Naive thymus-derived CD8-positive, alpha-beta T cell (primary cell): ENCODE results near the gene TMEM184B. TPM values are rescaled to one million over a fixed set of nuclear protein-coding genes. Genes with fewer than 3 reads are reported as not detected.
A peak's percentile ranks its signal among the peaks of the same experiment; 100 is the strongest.

Experiments used
- ATAC-seq, 2 donors: fragments of 150-1000 bp; cut with Tn5 transposase in 1 of 2; sonication (Bioruptor Pico), chemical (Tn5 transposase) in 1 of 2; 1 replicate in 1 of 2; 2 replicates in 1 of 2; pipeline ENCODE4 v1.10.0; 2021; ENCODE audit warnings: mild to moderate bottlenecking in 2 of 2, moderate library complexity in 2 of 2
- POLR2A ChIA-PET: fragments of 350-600 bp; sonication (Branson Sonifier 250); formaldehyde crosslinking; loops from one replicate; lab custom pipeline; 2021; ENCODE audit warnings: antibody characterized with exemption; lab: Charles Lee
- DNase-seq, 10 donors: peaks; one replicate each; pipeline versions ENCODE4 v3.0.0 to v3.0.0-alpha.2; 2020 to 2022
- H3K27ac Mint-ChIP-seq, 10 donors: one replicate each; pipeline ENCODE4 v1.8.0; 2020 to 2022; ENCODE audit warnings: mild to moderate bottlenecking in 10 of 10, mixed read lengths in 10 of 10, moderate library complexity in 4 of 10, inconsistent platforms in 1 of 10
- H3K27me3 Mint-ChIP-seq, 5 donors: one replicate each; pipeline ENCODE4 v1.8.0; 2021 to 2022; ENCODE audit warnings: mixed read lengths in 5 of 5
- H3K36me3 Mint-ChIP-seq, 3 donors: one replicate each; pipeline ENCODE4 v1.8.0; 2020 to 2022; ENCODE audit warnings: mixed read lengths in 3 of 3, mild to moderate bottlenecking in 2 of 3, inconsistent platforms in 1 of 3
- H3K4me1 Mint-ChIP-seq, 4 donors: one replicate each; pipeline ENCODE4 v1.8.0; 2021 to 2022; ENCODE audit warnings: mixed read lengths in 4 of 4
- H3K4me3 Mint-ChIP-seq, 10 donors: one replicate each; pipeline ENCODE4 v1.8.0; 2020 to 2022; ENCODE audit warnings: mild to moderate bottlenecking in 10 of 10, mixed read lengths in 10 of 10, moderate library complexity in 6 of 10, inconsistent platforms in 1 of 10
- H3K9me3 Mint-ChIP-seq, 9 donors: one replicate each; pipeline ENCODE4 v1.8.0; 2020 to 2022; ENCODE audit warnings: mixed read lengths in 9 of 9, mild to moderate bottlenecking in 3 of 9, inconsistent platforms in 1 of 9, moderate library complexity in 1 of 9
- polyA plus RNA-seq, 3 donors: library from polyadenylated mRNA; unstranded; fragments of 300-500 nt; fragmentation: Illumina TruSeq; gene quantifications; one replicate each; pipeline ENCODE4 v1.2.3, GENCODE V29; 2021
- total RNA-seq, 8 experiments: library from RNA in 2 of 8; stranded (reverse) in 2 of 8; gene quantifications; one replicate each; pipeline ENCODE4 v1.2.3 and lab custom pipeline; 2021 to 2026

TMEM184B gene
- total and polyA plus RNA-seq, 5 experiments from 2014 or later: 5.1 to 26.8 (median 13.0) TPM

DNA sequence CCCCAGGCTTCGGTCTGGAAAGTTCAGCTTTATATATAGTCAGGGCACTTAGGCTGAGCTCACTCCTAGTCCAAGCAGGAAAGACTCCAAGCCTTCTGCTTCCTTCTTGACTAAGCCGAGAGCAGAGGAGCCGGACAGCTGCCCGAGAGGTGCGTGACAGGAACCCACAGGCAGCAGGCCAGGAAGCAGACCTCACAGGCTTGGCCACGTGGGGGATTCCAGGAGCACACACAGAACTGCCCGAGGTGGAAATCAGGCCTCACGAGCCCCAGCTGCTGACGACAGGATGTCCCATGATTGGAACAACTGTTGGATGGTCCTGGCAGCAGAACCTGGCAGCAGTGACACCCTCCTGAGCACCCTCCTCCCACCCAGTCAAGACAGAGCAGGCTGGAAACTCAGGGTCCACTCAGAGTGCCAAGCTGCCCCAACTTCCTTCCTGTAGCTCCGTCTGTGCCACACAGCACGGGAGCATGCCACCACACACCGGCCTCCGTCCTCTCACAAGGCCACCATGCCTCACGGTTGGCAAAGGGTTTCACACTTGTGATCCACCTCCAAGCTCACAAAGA, 96.6 kb downstream of the TMEM184B start:
- H3K27ac Mint-ChIP-seq: peak overlapping the region in 9 of 10 donors; percentile 49 to 86 (median 75)
- DNase-seq: peak in 6 of 10 donors; percentile 15 to 38 (median 24)
- ATAC-seq: peak; percentile 45 to 57
- POLR2A ChIA-PET: interaction anchor here (0.7 to 1.3 kb wide), 4 partner anchors 12 to 39 kb away, joined by 3 to 5 read pairs (median 4); partner anchors contain the start of gene MAFF
- peaks cover 40 to 74% (median 62%) of the 10 kb centered on the region in 4 donors for H3K4me1 Mint-ChIP-seq
- H3K36me3 Mint-ChIP-seq: peaks cover 0 to 8% (median 0%) of the 10 kb centered on the region in 3 donors
- H3K9me3 Mint-ChIP-seq: no peaks in the 10 kb centered on the region
- H3K27me3 Mint-ChIP-seq: no peaks in the 10 kb centered on the region
- H3K4me3 Mint-ChIP-seq: peak overlapping the region in 6 of 10 donors; percentile 36 to 71 (median 52)

DNA sequence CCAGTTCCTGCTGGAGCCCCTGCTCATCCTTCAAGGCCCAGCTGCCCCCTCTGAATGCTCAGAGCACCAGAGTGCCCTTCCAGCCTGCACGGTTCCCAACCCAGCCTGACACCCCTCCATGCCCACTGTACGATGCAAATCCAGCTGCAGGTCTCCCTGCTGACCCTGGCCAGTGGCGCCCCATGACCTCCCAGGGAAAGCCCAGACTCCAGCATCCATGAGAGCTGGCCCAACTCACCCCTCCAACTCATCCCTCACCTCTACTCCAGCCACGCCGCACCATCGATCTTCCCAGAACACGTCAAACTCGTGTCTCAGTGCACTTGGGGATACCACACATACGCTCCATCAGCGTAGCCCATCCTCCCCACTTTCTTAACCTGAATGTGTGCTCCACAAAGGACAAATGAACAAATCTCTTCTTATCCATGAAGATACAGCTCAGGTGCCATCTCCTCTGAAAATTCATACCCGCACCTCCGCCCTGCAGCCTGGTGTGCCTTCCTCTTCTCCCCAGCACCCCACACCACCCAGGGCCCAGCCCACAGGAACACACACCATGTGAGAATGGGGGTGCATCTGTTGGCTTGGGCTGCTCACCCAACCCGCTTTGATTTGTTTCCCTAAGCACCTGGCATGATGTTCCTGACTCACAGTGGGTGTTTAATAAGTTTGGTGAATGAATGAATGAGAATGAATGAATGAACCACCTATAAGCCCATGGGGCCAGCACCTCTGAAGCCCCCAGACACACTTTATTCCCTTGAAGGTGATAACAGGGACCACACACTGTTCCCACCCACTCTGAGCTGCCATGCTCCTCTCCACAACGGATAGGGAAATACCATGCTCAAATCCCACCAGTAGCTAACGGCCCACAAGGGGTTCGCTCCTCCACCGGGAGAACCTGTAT, 97.3 kb downstream of the TMEM184B start:
- POLR2A ChIA-PET: interaction anchor here (0.7 to 1.3 kb wide), 4 partner anchors 11 to 39 kb away, joined by 3 to 5 read pairs (median 4); partner anchors contain the start of gene MAFF

DNA sequence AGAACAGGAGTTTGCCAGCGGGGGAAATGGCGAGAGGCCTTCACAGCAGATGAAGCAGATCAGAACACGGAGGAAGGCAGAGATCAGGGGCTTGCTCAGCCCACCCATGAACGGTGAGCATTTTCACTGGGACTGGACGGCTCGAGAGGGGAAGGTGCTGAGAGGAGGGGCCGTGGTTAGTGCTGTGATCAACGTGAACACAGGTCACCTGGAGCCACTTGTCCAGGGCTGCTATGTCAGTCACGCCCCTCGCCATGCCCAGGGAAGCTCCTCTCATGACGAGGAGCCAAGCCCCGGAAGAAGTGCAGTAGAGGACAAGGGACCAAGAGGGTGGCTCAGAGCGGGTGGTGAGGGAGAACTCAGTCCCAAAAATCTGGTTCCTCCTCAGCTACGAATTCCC, 98.2 kb downstream of the TMEM184B start:
- no peaks in the 10 kb centered on the region for H3K27me3 Mint-ChIP-seq
- ATAC-seq (no peak), DNase-seq (no peak)
- peak overlapping the region in 1 of 10 donors; percentile 33 for H3K4me3 Mint-ChIP-seq
- POLR2A ChIA-PET: no interaction called here
- no peaks in the 10 kb centered on the region for H3K9me3 Mint-ChIP-seq
- peaks cover 0 to 13% (median 0%) of the 10 kb centered on the region in 3 donors for H3K36me3 Mint-ChIP-seq
- H3K27ac Mint-ChIP-seq: peak overlapping the region in 2 of 10 donors; percentile 3 to 92
- H3K4me1 Mint-ChIP-seq: peaks cover 27 to 61% (median 46%) of the 10 kb centered on the region in 4 donors

More for the DNA sequence above, 97.3 kb downstream of the TMEM184B start:
- peak overlapping the region in 6 of 10 donors; percentile 69 to 86 (median 80) for H3K27ac Mint-ChIP-seq
- H3K36me3 Mint-ChIP-seq: peaks cover 0 to 9% (median 0%) of the 10 kb centered on the region in 3 donors
- DNase-seq: no peak
- H3K27me3 Mint-ChIP-seq: no peaks in the 10 kb centered on the region
- H3K4me3 Mint-ChIP-seq: peak overlapping the region in 2 of 10 donors; percentile 47 to 56
- H3K9me3 Mint-ChIP-seq: no peaks in the 10 kb centered on the region
- no peak for ATAC-seq
- H3K4me1 Mint-ChIP-seq: peaks cover 34 to 67% (median 55%) of the 10 kb centered on the region in 4 donors

DNA sequence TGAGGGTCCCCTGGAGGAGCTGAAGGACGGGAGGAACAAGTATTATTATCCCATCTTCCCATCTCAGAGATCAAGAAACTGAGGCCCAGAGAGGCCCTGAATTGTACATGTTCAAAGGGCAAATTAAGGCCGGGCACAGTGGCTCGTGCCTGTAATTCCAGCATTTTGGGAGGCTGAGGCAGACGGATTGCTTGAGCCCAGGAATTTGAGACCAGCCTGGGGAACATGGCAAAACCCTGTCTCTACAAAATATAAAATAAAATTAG, 99.2 kb downstream of the TMEM184B start:
- DNase-seq (no peak), ATAC-seq (no peak)
- peak overlapping the region in 3 of 10 donors; percentile 87 to 92 (median 88) for H3K27ac Mint-ChIP-seq
- peaks cover 22 to 57% (median 40%) of the 10 kb centered on the region in 4 donors for H3K4me1 Mint-ChIP-seq
- H3K27me3 Mint-ChIP-seq: no peaks in the 10 kb centered on the region
- H3K4me3 Mint-ChIP-seq: no peak overlapping the region
- peaks cover 0 to 15% (median 0%) of the 10 kb centered on the region in 3 donors for H3K36me3 Mint-ChIP-seq
- POLR2A ChIA-PET: no interaction called here
- no peaks in the 10 kb centered on the region for H3K9me3 Mint-ChIP-seq

DNA sequence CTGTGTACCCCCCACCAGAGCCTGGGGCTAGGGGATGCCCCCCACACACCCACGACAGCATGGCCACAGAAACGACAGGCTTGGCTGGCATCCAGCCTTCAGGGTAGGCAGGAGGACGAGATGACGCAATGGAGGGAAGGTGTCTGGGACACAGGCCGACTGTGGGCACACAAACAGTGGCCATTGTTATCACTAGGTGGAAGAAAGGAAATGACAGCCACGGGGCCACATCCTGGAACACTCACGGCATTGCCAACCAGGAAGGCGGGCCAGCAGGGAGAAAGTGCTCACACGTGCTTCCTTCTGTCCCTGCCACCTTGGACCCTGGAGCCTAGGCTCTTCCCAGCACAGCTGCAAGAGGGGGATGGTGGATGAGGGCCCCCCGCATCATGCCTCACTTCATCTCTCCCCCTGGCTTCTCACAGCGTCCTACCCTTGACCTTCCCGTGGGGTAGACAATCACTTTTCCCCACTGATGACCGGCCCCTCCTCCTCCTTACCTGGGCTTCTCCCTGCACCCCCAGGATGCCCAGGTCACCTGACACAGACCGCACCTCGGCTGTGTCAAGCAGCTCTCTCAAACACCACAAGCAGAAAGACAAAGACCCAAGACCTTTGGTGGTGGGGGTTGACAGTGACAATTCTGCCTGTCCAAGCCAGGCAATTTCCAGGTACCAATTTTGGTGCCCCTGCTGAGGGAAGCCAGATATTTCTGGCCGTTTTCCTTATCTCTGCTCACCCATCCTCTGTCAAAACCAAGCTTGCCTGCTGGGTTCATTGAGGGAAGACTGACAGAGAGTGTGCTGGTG, 99.8 kb downstream of the TMEM184B start:
- Mint-ChIP-seq H3K36me3 (peaks cover 0 to 20% (median under 1%) of the 10 kb centered on the region in 3 donors), H3K4me1 (peaks cover 22 to 56% (median 39%) of the 10 kb centered on the region in 4 donors), H3K27ac (peak overlapping the region in 9 of 10 donors; percentile 63 to 92 (median 81)), H3K9me3 (no peaks in the 10 kb centered on the region), H3K4me3 (peak overlapping the region in 1 of 10 donors; percentile 23), H3K27me3 (no peaks in the 10 kb centered on the region)
- peak; percentile 51 to 75 for ATAC-seq
- POLR2A ChIA-PET: no interaction called here
- DNase-seq: peak in 7 of 10 donors; percentile 21 to 58 (median 37)

DNA sequence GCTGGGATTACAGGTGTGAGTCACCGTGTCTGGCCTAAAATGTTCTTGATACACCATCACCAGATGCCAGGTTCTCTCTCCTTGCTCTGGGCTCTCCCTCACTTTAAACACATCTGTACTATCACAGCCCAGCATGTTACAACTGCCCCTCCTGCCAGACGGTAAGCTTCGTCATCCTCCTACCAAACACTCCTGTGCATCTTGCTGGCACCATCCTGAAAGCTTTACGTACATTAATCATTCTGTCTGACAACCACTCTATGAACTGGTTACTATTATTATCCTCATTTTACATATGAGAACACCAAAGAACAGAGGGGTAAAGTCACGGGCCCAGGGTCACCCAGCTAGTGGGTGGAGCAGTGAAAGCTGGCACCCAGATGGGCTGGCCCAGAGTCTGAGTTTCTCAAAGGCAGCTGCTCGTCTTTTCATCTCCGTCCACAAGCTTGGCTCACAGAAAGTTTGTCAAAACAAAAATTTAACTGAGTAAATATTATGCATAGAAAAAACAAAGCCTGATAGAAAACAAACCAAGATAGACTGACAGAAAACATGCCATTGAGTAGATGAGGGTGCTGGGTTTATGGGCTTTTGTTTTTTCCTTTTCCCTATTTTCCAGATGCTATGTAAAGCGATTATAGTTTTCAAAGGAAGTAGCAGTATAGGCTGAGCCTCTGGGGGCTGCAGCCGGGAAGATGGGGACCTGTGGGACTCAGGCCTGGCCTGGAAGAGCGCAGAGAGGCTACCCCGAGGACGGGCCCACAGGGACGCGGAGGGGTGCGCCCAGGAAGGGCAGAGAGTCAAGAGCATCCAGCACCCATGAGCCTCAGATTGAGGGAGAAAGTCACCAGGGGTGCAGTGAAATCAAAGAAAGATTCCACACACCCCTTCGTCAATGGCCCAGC, 100.6 kb downstream of the TMEM184B start:
- H3K27me3 Mint-ChIP-seq: no peaks in the 10 kb centered on the region
- POLR2A ChIA-PET: interaction anchor here (0.9 kb wide), 1 partner anchor 29 kb away, joined by 3 read pairs; the partner anchor contains the start of gene MAFF
- H3K27ac Mint-ChIP-seq: peak overlapping the region in 8 of 10 donors; percentile 0 to 92 (median 73)
- ATAC-seq (no peak), DNase-seq (no peak)
- peaks cover 22 to 53% (median 35%) of the 10 kb centered on the region in 4 donors for H3K4me1 Mint-ChIP-seq
- peaks cover 0 to 25% (median 5%) of the 10 kb centered on the region in 3 donors for H3K36me3 Mint-ChIP-seq
- H3K4me3 Mint-ChIP-seq: peak overlapping the region in 3 of 10 donors; percentile 2 to 24 (median 15)
- no peaks in the 10 kb centered on the region for H3K9me3 Mint-ChIP-seq

DNA sequence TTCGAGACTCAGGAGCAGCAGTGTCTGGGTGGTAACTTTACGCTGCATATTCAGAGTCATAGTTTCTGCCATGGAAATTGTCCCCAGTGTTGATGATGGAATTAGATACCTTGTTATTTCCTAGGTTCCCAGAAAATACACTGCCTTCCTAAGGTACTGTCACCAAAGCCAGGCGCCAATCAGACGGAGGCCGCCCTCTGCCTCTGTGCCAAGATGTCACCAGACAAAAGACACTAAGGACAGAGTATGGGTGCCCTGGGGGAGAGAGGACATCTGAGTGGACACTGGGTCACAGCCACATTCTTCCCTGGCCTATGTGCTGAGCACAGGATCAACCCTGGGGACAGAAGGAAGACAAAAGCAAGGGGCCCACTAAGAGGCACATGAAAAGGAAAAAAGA, 102.3 kb downstream of the TMEM184B start:
- POLR2A ChIA-PET: interaction anchor here (0.6 kb wide), 1 partner anchor 105 kb away, joined by 6 read pairs; no protein-coding TSS in a partner anchor
- DNase-seq: no peak
- Mint-ChIP-seq H3K9me3 (no peaks in the 10 kb centered on the region), H3K27me3 (no peaks in the 10 kb centered on the region), H3K4me1 (peaks cover 19 to 36% (median 24%) of the 10 kb centered on the region in 4 donors), H3K27ac (no peak overlapping the region), H3K4me3 (no peak overlapping the region), H3K36me3 (peaks cover 0 to 40% (median 14%) of the 10 kb centered on the region in 3 donors)
- ATAC-seq: no peak

Other genes with a start within 250 kb of the TMEM184B start
- gene PICK1, start 215.6 kb downstream of the TMEM184B start, total RNA-seq: 10 to 100 TPM; 24.1 to 28.8 TPM
- 1 to 10 TPM; 4.5 to 7.7 (median 6.6) TPM for gene PICK1, start 215.6 kb downstream of the TMEM184B start, polyA plus RNA-seq
- gene SLC16A8, start 188.8 kb downstream of the TMEM184B start, total RNA-seq: not detected
- not detected for gene SLC16A8, start 188.8 kb downstream of the TMEM184B start, polyA plus RNA-seq
- gene BAIAP2L2, start 162.3 kb downstream of the TMEM184B start, total RNA-seq: 1 to 10 TPM; 2.2 to 2.7 TPM
- not detected for gene BAIAP2L2, start 162.3 kb downstream of the TMEM184B start, polyA plus RNA-seq
- gene PLA2G6, start 91.2 kb downstream of the TMEM184B start, total RNA-seq: 100 to 1,000 TPM; 173 to 186 TPM
- 1 to 10 TPM; 2.6 to 7.2 (median 2.6) TPM for gene PLA2G6, start 91.2 kb downstream of the TMEM184B start, polyA plus RNA-seq
- gene MAFF, start 71.0 kb downstream of the TMEM184B start, total RNA-seq: 1 to 10 TPM; 5.5 to 6.2 TPM
- gene MAFF, start 71.0 kb downstream of the TMEM184B start, polyA plus RNA-seq: 1 to 10 TPM; 2.6 to 3.3 (median 3.0) TPM
- 100 to 1,000 TPM; 113 to 116 TPM for gene CSNK1E, start 44.4 kb upstream of the TMEM184B start, total RNA-seq
- 10 to 100 TPM in 2 of 3 donors, 1 to 10 TPM in 1; 9.1 to 16.1 (median 15.0) TPM for gene CSNK1E, start 44.4 kb upstream of the TMEM184B start, polyA plus RNA-seq
- not detected for gene KCNJ4, start 182.2 kb upstream of the TMEM184B start, total RNA-seq
- not detected for gene KCNJ4, start 182.2 kb upstream of the TMEM184B start, polyA plus RNA-seq
- not detected for gene KDELR3, start 195.1 kb upstream of the TMEM184B start, total RNA-seq
- gene KDELR3, start 195.1 kb upstream of the TMEM184B start, polyA plus RNA-seq: under 1 TPM in 2 of 3 donors, not detected in 1; 0.11 to 0.28 TPM
- 1,000 to 10,000 TPM; 1,031 to 1,044 TPM for gene DDX17, start 233.3 kb upstream of the TMEM184B start, total RNA-seq
- gene DDX17, start 233.3 kb upstream of the TMEM184B start, polyA plus RNA-seq: 10 to 100 TPM; 27.3 to 38.7 (median 28.2) TPM